Right atrium auricular region (tissue), 2 donors: Measurements from ENCODE around the gene PLSCR4. TPM values are rescaled to one million over a fixed set of nuclear protein-coding genes. Genes with fewer than 3 reads are reported as not detected.

Experiments used
- DNase-seq: peaks from one replicate; pipeline ENCODE4 v3.0.0-alpha.2; 2019; ENCODE audit warnings: low spot score
- H3K27ac ChIP-seq, 2 donors: fragments of 200-600 bp; sonication (generic); 1 replicate in 1 of 2; 2 replicates in 1 of 2; pipeline ENCODE4 v1.5.1; 2016 to 2019
- H3K27me3 ChIP-seq, 2 donors: fragments of 200-600 bp; sonication (generic); one replicate each; pipeline versions ENCODE4 v1.5.1 to v1.6.0; 2017 to 2019
- H3K36me3 ChIP-seq: fragments of 200-600 bp; sonication (generic); one replicate; pipeline ENCODE4 v1.5.1; 2016
- H3K4me1 ChIP-seq, 2 donors: fragments of 200-600 bp; sonication (generic); one replicate each; pipeline versions ENCODE4 v1.5.1 to v1.6.0; 2017 to 2019
- H3K4me3 ChIP-seq, 2 donors: fragments of 200-600 bp; sonication (generic); 1 replicate in 1 of 2; 2 replicates in 1 of 2; pipeline ENCODE4 v1.5.1; 2017 to 2019; ENCODE audit warnings: mild to moderate bottlenecking in 1 of 2, moderate library complexity in 1 of 2
- H3K9me3 ChIP-seq, 2 donors: fragments of 200-600 bp; sonication (generic); one replicate each; pipeline ENCODE4 v1.5.1; 2019
- total RNA-seq, 2 donors: library from RNA; depleted of rRNA; stranded (reverse); fragments of >200 nt; gene quantifications; one replicate each; pipeline ENCODE4 v1.1.0, GENCODE V29; 2016
- TF ChIP-seq, protein P1 (sequence below), 2 donors: fragments of 200-600 bp; sonication (generic); IDR thresholded peaks; one replicate each; pipeline ENCODE4 v1.5.1; 2019; ENCODE audit warnings: antibody characterized with exemption in 2 of 2

Gene PLSCR4
- total RNA-seq, 2 donors from 2014 or later: 22.9 to 31.5 TPM

DNA sequence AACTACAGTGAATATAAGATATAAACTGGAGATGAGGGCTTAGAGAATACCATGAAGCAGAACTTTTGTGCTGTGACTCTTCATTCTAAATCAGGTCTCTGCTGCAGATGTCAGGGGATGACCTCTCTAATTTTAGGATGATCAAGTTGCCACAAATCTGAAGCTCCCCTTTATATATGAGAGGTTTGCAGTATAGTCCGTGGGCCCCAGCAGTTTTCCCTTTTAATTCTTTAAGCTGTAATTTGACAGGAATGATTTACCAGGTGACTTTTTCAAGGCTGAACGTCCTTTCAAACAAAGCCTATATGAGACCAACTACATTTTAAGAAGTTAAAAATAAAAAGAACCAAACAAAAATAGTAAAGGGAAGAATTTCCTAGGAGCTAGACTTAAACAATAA, 85.0 kb downstream of the PLSCR4 start:
- peaks cover 0 to 37% of the 10 kb centered on the region in 2 donors for H3K4me1 ChIP-seq
- no peaks in the 10 kb centered on the region for H3K9me3 ChIP-seq
- no peaks in the 10 kb centered on the region for H3K27me3 ChIP-seq
- H3K4me3 ChIP-seq: no peak overlapping the region
- TF ChIP-seq, protein P1, sequence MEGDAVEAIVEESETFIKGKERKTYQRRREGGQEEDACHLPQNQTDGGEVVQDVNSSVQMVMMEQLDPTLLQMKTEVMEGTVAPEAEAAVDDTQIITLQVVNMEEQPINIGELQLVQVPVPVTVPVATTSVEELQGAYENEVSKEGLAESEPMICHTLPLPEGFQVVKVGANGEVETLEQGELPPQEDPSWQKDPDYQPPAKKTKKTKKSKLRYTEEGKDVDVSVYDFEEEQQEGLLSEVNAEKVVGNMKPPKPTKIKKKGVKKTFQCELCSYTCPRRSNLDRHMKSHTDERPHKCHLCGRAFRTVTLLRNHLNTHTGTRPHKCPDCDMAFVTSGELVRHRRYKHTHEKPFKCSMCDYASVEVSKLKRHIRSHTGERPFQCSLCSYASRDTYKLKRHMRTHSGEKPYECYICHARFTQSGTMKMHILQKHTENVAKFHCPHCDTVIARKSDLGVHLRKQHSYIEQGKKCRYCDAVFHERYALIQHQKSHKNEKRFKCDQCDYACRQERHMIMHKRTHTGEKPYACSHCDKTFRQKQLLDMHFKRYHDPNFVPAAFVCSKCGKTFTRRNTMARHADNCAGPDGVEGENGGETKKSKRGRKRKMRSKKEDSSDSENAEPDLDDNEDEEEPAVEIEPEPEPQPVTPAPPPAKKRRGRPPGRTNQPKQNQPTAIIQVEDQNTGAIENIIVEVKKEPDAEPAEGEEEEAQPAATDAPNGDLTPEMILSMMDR (IDR thresholded peaks at IDR 0.05): no peak
- DNase-seq: no peak
- H3K36me3 ChIP-seq: no peaks in the 10 kb centered on the region
- H3K27ac ChIP-seq: peak overlapping the region in 1 of 2 donors; percentile 64

DNA sequence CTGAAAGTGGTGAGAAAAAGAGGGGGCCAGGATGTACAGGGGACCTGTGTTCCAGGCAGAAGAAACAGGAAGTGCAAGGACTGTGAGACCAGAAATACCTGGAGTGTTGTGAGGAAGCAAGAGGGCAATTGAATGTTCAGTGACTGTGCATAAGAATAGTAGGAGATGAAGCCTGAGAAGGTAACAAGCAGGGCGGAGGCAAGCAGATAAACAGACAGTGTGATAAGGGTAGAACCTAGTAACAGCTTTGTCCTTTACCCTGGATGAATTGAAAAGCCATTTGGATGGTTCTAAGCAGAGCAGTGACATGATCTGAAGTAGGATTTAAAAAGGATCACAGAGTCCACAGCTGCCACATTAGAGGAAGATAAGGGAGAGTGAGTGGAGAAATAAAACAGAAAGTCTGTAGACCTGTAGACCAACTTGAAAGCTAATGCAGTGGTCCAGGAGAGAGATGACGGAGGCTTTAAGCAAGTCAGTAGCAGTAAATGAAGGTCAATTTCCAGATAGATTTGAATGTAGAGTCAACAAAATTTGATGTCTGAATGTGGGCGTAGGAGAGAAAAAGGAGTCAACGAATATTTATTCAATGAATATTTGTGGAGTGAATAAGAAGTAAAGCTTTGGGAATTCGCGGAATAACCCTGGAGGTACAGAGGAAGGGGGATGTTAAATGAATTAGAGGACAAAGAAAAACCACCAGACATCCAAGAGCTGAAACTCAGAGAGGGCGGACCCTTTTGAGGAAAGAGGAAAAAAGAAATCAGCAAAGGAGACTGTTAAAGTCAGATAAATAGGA, 85.7 kb downstream of the PLSCR4 start:
- peak overlapping the region; percentile 64 for H3K27ac ChIP-seq
- no peaks in the 10 kb centered on the region for H3K27me3 ChIP-seq
- no peak overlapping the region for H3K4me3 ChIP-seq
- H3K9me3 ChIP-seq: no peaks in the 10 kb centered on the region
- no peaks in the 10 kb centered on the region for H3K36me3 ChIP-seq
- TF ChIP-seq, protein P1 (IDR thresholded peaks at IDR 0.05): no peak
- H3K4me1 ChIP-seq: peaks cover 0 to 37% of the 10 kb centered on the region in 2 donors
- no peak for DNase-seq

DNA sequence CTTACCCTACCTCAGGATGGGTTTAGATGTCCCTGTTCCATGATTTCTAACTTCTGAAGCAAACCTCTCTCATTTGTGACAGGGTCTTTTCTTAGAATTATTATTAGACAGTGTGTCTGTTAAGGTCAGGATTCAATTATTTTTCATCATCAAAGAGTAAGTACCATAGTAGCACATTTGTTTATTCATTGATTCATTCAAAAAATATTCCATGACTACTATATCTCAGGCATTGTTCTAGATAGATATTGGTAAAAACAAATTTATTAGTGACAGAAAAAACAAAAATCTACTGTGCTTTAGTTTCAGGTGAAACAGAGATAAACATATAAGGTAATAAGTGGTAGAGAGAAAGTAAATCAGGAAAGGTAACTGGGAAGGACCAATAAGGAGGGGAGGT, 86.4 kb downstream of the PLSCR4 start:
- DNase-seq: no peak
- TF ChIP-seq, protein P1 (IDR thresholded peaks at IDR 0.05): no peak
- Histone ChIP-seq H3K4me3 (no peak overlapping the region), H3K27ac (peak overlapping the region; percentile 64), H3K4me1 (peaks cover 0 to 37% of the 10 kb centered on the region in 2 donors), H3K36me3 (no peaks in the 10 kb centered on the region), H3K9me3 (no peaks in the 10 kb centered on the region), H3K27me3 (no peaks in the 10 kb centered on the region)

DNA sequence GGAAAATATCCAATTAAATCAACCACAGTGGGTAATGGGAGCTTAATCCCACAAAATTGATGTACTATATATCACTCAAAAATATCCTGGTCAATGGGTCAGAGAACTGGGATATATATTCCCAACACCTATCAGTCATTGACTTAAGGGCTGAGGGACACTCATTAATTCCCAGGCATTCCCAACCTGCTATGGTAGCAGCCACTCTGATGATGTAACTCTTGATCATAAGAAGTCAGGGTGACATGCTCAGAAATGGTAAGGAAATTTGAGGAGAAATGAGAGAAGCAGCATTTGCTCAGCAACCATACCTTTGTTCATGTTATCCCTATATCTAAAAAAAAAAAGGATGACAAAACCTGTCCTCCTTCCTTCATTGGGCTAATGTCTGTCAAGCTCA, 86.8 kb downstream of the PLSCR4 start:
- DNase-seq: no peak
- Histone ChIP-seq H3K27ac (peak overlapping the region in 1 of 2 donors; percentile 64), H3K4me3 (no peak overlapping the region), H3K4me1 (peaks cover 0 to 37% of the 10 kb centered on the region in 2 donors), H3K36me3 (no peaks in the 10 kb centered on the region), H3K9me3 (no peaks in the 10 kb centered on the region), H3K27me3 (no peaks in the 10 kb centered on the region)
- TF ChIP-seq, protein P1 (IDR thresholded peaks at IDR 0.05): no peak

DNA sequence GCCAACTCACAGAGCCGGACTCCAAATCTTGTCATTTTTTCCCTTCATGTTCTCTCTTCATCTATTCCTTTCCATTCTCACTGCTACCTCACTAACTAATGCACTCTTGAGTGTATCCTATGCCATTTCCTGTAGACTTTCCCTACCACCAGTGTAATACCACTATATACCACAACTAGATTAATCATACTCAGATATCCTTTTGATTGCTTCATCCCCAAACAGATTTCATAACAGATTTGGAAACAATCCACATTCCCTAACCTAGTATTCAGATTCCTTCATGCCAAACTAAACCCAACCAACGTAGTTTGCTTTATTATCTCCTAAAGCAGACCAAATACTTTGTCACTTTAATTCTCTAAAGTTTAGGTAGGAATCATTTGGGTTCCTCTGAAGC, 87.3 kb downstream of the PLSCR4 start:
- H3K36me3 ChIP-seq: no peaks in the 10 kb centered on the region
- H3K27ac ChIP-seq: no peak overlapping the region
- no peak overlapping the region for H3K4me3 ChIP-seq
- no peaks in the 10 kb centered on the region for H3K27me3 ChIP-seq
- peaks cover 0 to 41% of the 10 kb centered on the region in 2 donors for H3K4me1 ChIP-seq
- no peaks in the 10 kb centered on the region for H3K9me3 ChIP-seq
- no peak for DNase-seq
- TF ChIP-seq, protein P1 (IDR thresholded peaks at IDR 0.05): peak in 1 of 2 donors; percentile 32
